ENCODE data around the gene DVL1. TPM values are rescaled to one million over a fixed set of nuclear protein-coding genes. Genes with fewer than 3 reads are reported as not detected.

DVL1 gene
- total RNA-seq, 1 donor from 2014 or later, result 55.0 TPM

DNA sequence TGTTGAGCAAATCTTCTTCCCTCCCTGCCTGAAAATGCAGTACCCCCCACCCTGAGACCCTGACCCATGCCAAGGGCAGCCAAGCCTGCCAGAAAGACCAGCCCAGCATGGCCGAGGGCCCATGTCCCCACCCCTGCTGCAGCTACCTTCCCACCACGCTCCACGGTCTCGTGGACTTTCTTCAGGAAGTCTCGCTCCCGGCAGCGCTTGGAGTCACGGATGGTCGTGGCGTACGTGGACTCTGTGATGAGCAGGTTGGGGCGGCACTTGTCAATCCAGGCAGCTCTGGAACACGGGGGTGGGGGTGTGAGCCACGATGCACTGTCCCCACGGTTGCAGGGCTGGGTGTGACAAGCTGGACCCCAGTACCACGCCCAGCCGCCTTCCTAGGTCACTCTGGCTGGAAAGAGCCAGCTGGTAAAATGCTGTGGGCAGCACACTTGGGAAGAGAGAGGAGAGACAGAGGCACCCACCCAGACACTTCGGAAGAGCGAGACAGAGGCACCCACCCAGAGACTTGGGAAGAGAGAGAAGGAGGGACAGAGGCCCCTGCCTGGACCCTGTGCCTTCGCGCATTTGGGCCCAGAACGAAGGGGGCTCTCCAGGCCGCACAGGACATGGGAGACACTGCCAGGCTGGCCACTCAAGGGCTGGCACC is 34.4 kb downstream of the DVL1 start:
- peaks cover 78% of the 10 kb centered on the region for H4K20me1 ChIP-seq (ENCODE audit: insufficient read depth, low read length)
- H3K79me2 ChIP-seq (ENCODE audit: insufficient read depth, low read length), result peaks cover 59% of the 10 kb centered on the region
- Mint-ChIP-seq H3K9me3 (ENCODE audit: unreplicated experiment) (no peaks in the 10 kb centered on the region), H3K27ac (ENCODE audit: unreplicated experiment) (peak overlapping the region; percentile 75), H3K4me3 (ENCODE audit: unreplicated experiment) (no peak overlapping the region), H3K36me3 (ENCODE audit: low read depth, unreplicated experiment) (peaks cover 14% of the 10 kb centered on the region), H3K27me3 (ENCODE audit: low read depth, unreplicated experiment) (no peaks in the 10 kb centered on the region), H3K4me1 (ENCODE audit: low read depth, unreplicated experiment) (peaks cover 14% of the 10 kb centered on the region)
- no peak overlapping the region for H3K4me3 ChIP-seq (ENCODE audit: insufficient read depth, low read depth, low read length)
- DNase-seq (ENCODE audit: low read depth), result no peak
- H3K9me3 ChIP-seq (ENCODE audit: insufficient read depth, low read depth, low read length), result no peaks in the 10 kb centered on the region
- H3K9ac ChIP-seq (ENCODE audit: low read length), result no peak overlapping the region
- TF ChIP-seq, protein P1, sequence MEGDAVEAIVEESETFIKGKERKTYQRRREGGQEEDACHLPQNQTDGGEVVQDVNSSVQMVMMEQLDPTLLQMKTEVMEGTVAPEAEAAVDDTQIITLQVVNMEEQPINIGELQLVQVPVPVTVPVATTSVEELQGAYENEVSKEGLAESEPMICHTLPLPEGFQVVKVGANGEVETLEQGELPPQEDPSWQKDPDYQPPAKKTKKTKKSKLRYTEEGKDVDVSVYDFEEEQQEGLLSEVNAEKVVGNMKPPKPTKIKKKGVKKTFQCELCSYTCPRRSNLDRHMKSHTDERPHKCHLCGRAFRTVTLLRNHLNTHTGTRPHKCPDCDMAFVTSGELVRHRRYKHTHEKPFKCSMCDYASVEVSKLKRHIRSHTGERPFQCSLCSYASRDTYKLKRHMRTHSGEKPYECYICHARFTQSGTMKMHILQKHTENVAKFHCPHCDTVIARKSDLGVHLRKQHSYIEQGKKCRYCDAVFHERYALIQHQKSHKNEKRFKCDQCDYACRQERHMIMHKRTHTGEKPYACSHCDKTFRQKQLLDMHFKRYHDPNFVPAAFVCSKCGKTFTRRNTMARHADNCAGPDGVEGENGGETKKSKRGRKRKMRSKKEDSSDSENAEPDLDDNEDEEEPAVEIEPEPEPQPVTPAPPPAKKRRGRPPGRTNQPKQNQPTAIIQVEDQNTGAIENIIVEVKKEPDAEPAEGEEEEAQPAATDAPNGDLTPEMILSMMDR (IDR thresholded peaks at IDR 0.05; ENCODE audit: insufficient read depth, low read depth, low read length), result no peak
- no peak for TF ChIP-seq EZH2 (IDR thresholded peaks at IDR 0.05; ENCODE audit: insufficient read depth, low read length)
- no peak overlapping the region for H3K27ac ChIP-seq (ENCODE audit: low read depth, low read length)
- no peak overlapping the region for H3K4me2 ChIP-seq (ENCODE audit: low read length)
- H3K4me1 ChIP-seq (ENCODE audit: insufficient read depth, low read length), result peaks cover 12% of the 10 kb centered on the region
- H2AFZ ChIP-seq (ENCODE audit: low read depth, low read length), result no peak overlapping the region
- no peak for FAIRE-seq
- peaks cover 14% of the 10 kb centered on the region for H3K36me3 ChIP-seq (ENCODE audit: insufficient read depth, low read length)
- no peaks in the 10 kb centered on the region for H3K27me3 ChIP-seq (ENCODE audit: insufficient read depth, low read length)

DNA sequence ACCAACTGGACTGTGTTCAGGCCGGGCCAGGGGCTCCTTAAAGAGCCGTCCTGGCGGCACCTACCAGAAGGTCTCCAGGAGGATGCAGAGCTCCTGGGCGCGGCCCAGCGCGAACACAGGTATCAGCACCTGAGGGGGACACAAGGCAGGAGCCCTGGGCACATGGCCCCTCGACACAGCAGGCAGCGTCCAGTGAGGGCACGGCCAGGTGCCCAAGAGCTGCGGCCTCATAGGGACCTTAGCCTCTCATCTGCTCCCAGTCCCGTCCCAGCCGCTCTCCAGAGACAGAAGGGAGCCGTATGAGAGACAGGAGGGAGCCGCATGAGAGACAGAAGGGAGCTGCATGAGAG is 35.0 kb downstream of the DVL1 start:
- H3K27me3 Mint-ChIP-seq (ENCODE audit: low read depth, unreplicated experiment), result no peaks in the 10 kb centered on the region
- H3K36me3 ChIP-seq (ENCODE audit: insufficient read depth, low read length), result peaks cover 14% of the 10 kb centered on the region
- H3K4me3 ChIP-seq (ENCODE audit: insufficient read depth, low read depth, low read length), result no peak overlapping the region
- peaks cover 59% of the 10 kb centered on the region for H3K79me2 ChIP-seq (ENCODE audit: insufficient read depth, low read length)
- peaks cover 18% of the 10 kb centered on the region for H3K4me1 ChIP-seq (ENCODE audit: insufficient read depth, low read length)
- DNase-seq (ENCODE audit: low read depth), result no peak
- no peak overlapping the region for H3K9ac ChIP-seq (ENCODE audit: low read length)
- H3K27me3 ChIP-seq (ENCODE audit: insufficient read depth, low read length), result no peaks in the 10 kb centered on the region
- H2AFZ ChIP-seq (ENCODE audit: low read depth, low read length), result no peak overlapping the region
- no peak overlapping the region for H3K27ac ChIP-seq (ENCODE audit: low read depth, low read length)
- FAIRE-seq, result no peak
- peaks cover 11% of the 10 kb centered on the region for H3K36me3 Mint-ChIP-seq (ENCODE audit: low read depth, unreplicated experiment)
- H3K4me1 Mint-ChIP-seq (ENCODE audit: low read depth, unreplicated experiment), result peaks cover 14% of the 10 kb centered on the region
- H3K9me3 ChIP-seq (ENCODE audit: insufficient read depth, low read depth, low read length), result no peaks in the 10 kb centered on the region
- H3K4me3 Mint-ChIP-seq (ENCODE audit: unreplicated experiment), result no peak overlapping the region
- no peak for TF ChIP-seq EZH2 (IDR thresholded peaks at IDR 0.05; ENCODE audit: insufficient read depth, low read length)
- TF ChIP-seq, protein P1 (IDR thresholded peaks at IDR 0.05; ENCODE audit: insufficient read depth, low read depth, low read length), result no peak
- H3K4me2 ChIP-seq (ENCODE audit: low read length), result no peak overlapping the region
- no peak overlapping the region for H3K27ac Mint-ChIP-seq (ENCODE audit: unreplicated experiment)
- H4K20me1 ChIP-seq (ENCODE audit: insufficient read depth, low read length), result peaks cover 77% of the 10 kb centered on the region
- no peaks in the 10 kb centered on the region for H3K9me3 Mint-ChIP-seq (ENCODE audit: unreplicated experiment)

DNA sequence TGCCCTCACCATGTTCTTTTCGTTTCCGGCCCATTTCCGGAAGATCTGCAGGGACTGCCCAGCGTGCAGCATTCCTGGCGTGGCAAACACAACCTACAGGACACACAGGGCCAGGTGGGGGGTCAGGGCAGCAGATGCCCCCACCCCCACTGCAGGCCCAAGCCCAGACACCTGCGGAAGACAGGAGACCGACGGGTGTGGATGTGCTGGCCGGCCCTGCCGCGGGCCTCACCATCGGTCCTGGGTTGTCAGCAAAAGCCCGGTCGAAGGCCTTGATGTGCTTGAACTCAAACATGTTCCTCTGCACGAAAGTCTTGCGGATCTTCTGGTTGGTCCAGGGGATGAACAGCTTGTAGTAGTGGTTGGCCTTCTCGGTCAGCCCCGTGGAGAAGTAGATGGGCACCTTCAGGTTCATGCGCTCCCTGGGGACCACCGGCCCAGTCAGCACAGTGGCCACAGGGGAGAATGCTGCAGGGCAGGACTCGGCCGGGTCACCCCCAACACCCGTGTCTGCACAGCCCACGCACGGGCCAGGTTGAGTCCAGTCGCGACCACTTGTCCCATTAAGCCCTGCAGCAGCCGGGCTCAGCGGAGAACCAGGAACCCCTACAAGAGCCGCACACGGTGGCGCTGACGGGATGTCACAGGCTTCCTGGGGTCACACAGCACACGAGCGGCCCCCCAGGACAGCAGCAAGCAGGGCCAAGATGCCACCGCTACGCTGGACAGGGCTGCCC is 35.5 kb downstream of the DVL1 start:
- Histone ChIP-seq H3K9me3 (ENCODE audit: insufficient read depth, low read depth, low read length) (no peaks in the 10 kb centered on the region), H3K27me3 (ENCODE audit: insufficient read depth, low read length) (no peaks in the 10 kb centered on the region), H3K79me2 (ENCODE audit: insufficient read depth, low read length) (peaks cover 59% of the 10 kb centered on the region), H3K4me1 (ENCODE audit: insufficient read depth, low read length) (peaks cover 21% of the 10 kb centered on the region), H3K4me2 (ENCODE audit: low read length) (no peak overlapping the region), H3K36me3 (ENCODE audit: insufficient read depth, low read length) (peaks cover 14% of the 10 kb centered on the region), H3K9ac (ENCODE audit: low read length) (no peak overlapping the region), H2AFZ (ENCODE audit: low read depth, low read length) (no peak overlapping the region), H4K20me1 (ENCODE audit: insufficient read depth, low read length) (peaks cover 71% of the 10 kb centered on the region), H3K27ac (ENCODE audit: low read depth, low read length) (no peak overlapping the region), H3K4me3 (ENCODE audit: insufficient read depth, low read depth, low read length) (no peak overlapping the region)
- H3K4me1 Mint-ChIP-seq (ENCODE audit: low read depth, unreplicated experiment), result peaks cover 13% of the 10 kb centered on the region
- DNase-seq (ENCODE audit: low read depth), result no peak
- no peak for FAIRE-seq
- H3K27me3 Mint-ChIP-seq (ENCODE audit: low read depth, unreplicated experiment), result no peaks in the 10 kb centered on the region
- peaks cover 9% of the 10 kb centered on the region for H3K36me3 Mint-ChIP-seq (ENCODE audit: low read depth, unreplicated experiment)
- peak overlapping the region; percentile 54 for H3K4me3 Mint-ChIP-seq (ENCODE audit: unreplicated experiment)
- H3K9me3 Mint-ChIP-seq (ENCODE audit: unreplicated experiment), result no peaks in the 10 kb centered on the region
- H3K27ac Mint-ChIP-seq (ENCODE audit: unreplicated experiment), result peak overlapping the region; percentile 18
- TF ChIP-seq EZH2 (IDR thresholded peaks at IDR 0.05; ENCODE audit: insufficient read depth, low read length), result no peak
- TF ChIP-seq, protein P1 (IDR thresholded peaks at IDR 0.05; ENCODE audit: insufficient read depth, low read depth, low read length), result no peak
